Measurements from ENCODE around the gene ZFC3H1. TPM values are rescaled to one million over a fixed set of nuclear protein-coding genes. Genes with fewer than 3 reads are reported as not detected.
A peak's percentile ranks its signal among the peaks of the same experiment; 100 is the strongest.

Gene ZFC3H1
- total RNA-seq, 1 donor from 2014 or later: 57.1 TPM

- intact Hi-C loops (cut with DNase I): no loop called here
- ATAC-seq: no peak
- no peaks in the 10 kb centered on the region for H3K36me3 ChIP-seq
These were observed 21.8 kb upstream of the ZFC3H1 start for GRCh38 chr12:71685312-71685906.

GRCh38 chr12:71684081-71684480 is 20.4 kb upstream of the ZFC3H1 start:
- TF ChIP-seq CTCF (IDR thresholded peaks at IDR 0.05): no peak
- H3K27ac ChIP-seq: no peak overlapping the region
- no peaks in the 10 kb centered on the region for H3K36me3 ChIP-seq
- no peak overlapping the region for H3K4me3 ChIP-seq
- ATAC-seq: no peak
- no peaks in the 10 kb centered on the region for H3K9me3 ChIP-seq
- DNase-seq: no peak
- H3K27me3 ChIP-seq (ENCODE audit: low read depth): no peaks in the 10 kb centered on the region
- intact Hi-C loops (cut with DNase I): no loop called here
- peaks cover 19% of the 10 kb centered on the region for H3K4me1 ChIP-seq

More at GRCh38 chr12:71685312-71685906, 21.8 kb upstream of the ZFC3H1 start:
- peak overlapping the region; percentile 76 for H3K27ac ChIP-seq
- peaks cover 19% of the 10 kb centered on the region for H3K4me1 ChIP-seq
- TF ChIP-seq CTCF (IDR thresholded peaks at IDR 0.05): no peak
- H3K27me3 ChIP-seq (ENCODE audit: low read depth): no peaks in the 10 kb centered on the region
- H3K4me3 ChIP-seq: peak overlapping the region; percentile 63
- DNase-seq: no peak
- H3K9me3 ChIP-seq: no peaks in the 10 kb centered on the region

GRCh38 chr12:71683633-71684032 is 20.0 kb upstream of the ZFC3H1 start:
- Histone ChIP-seq H3K4me1 (peaks cover 18% of the 10 kb centered on the region), H3K9me3 (no peaks in the 10 kb centered on the region), H3K27ac (no peak overlapping the region), H3K4me3 (no peak overlapping the region), H3K27me3 (ENCODE audit: low read depth) (no peaks in the 10 kb centered on the region), H3K36me3 (no peaks in the 10 kb centered on the region)
- DNase-seq (no peak), ATAC-seq (no peak)
- TF ChIP-seq CTCF (IDR thresholded peaks at IDR 0.05): no peak
- intact Hi-C loops (cut with DNase I): no loop called here

- no peak for ATAC-seq
- TF ChIP-seq CTCF (IDR thresholded peaks at IDR 0.05): no peak
These were observed 18.8 kb upstream of the ZFC3H1 start for GRCh38 chr12:71682466-71682865.

GRCh38 chr12:71671816-71672215 is 8.2 kb upstream of the ZFC3H1 start:
- intact Hi-C loops (cut with DNase I): no loop called here
- H3K27me3 ChIP-seq (ENCODE audit: low read depth): no peaks in the 10 kb centered on the region
- no peak for TF ChIP-seq CTCF (IDR thresholded peaks at IDR 0.05)
- H3K4me1 ChIP-seq: no peaks in the 10 kb centered on the region
- no peak overlapping the region for H3K4me3 ChIP-seq
- no peak overlapping the region for H3K27ac ChIP-seq
- H3K9me3 ChIP-seq: no peaks in the 10 kb centered on the region
- DNase-seq (no peak), ATAC-seq (no peak)
- no peaks in the 10 kb centered on the region for H3K36me3 ChIP-seq

More at GRCh38 chr12:71682466-71682865, 18.8 kb upstream of the ZFC3H1 start:
- no peak for DNase-seq
- Histone ChIP-seq H3K4me1 (peaks cover 8% of the 10 kb centered on the region), H3K9me3 (no peaks in the 10 kb centered on the region), H3K27me3 (ENCODE audit: low read depth) (no peaks in the 10 kb centered on the region), H3K36me3 (no peaks in the 10 kb centered on the region), H3K4me3 (no peak overlapping the region), H3K27ac (no peak overlapping the region)
- intact Hi-C loops (cut with DNase I): no loop called here

Measured in lower lobe of right lung (tissue), 2 donors.